Femur (tissue), 1 donor: ENCODE data around the gene MGST2.
"Not testable (repeated sequence)": the region's sequence is repeated elsewhere in the genome, so short reads cannot be mapped to it uniquely, and the experiment has no call there.

Experiments
- DNase-seq: peaks from one replicate; pipeline ENCODE4 v3.0.0-alpha.2; 2017

MGST2 gene

DNA sequence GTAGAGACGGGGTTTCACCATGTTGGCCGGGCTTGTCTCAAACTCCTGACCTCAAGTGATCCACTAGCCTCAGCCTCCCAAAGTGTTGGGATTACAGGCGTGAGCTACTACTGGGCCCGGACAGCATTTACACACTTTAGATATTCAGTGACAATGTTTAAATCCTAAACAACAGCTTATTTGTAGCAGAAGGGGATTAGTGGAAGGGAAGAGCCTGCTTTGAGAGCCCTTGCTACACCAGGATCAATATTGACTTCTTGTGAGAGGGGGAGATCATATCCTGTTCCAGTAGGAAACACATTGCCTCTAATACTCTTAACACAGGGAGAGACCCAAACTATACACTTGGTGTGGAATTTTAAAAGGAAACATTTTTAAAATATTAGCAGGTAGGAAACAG, 7.1 kb downstream of the MGST2 start:
- DNase-seq, result no peak

DNA sequence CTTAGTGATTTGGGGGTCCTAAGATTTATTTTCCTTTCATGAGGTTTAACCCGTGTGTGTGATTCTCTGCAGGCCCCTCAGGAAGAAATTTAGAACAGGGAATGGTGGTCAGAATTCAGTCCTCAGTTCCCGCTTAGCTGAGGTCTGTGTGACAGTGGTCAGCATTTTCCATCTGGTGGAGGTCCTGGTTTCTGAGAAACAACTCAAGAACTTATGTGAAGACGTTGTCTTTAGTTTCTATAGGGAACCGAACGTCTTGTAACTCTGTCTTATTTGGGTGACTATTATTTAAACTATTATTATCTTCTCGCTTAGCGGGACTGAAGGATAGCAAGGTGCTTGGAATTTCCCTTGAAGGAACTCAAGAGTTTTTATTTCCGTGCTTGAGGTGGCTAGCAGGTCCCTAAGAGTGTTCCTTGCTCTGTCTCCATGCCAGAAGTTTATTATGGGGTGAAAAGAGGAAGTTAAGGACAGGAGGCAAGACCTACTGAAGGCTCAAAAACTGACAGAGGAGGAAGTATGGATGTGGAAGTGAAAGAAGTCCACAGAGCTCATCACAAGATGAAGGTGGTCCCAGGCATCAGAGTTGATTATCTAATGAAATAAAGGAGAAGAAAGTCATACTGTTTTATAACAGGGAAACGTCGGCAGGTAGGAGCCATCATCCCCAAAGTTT, 9.4 kb downstream of the MGST2 start:
- no peak for DNase-seq

DNA sequence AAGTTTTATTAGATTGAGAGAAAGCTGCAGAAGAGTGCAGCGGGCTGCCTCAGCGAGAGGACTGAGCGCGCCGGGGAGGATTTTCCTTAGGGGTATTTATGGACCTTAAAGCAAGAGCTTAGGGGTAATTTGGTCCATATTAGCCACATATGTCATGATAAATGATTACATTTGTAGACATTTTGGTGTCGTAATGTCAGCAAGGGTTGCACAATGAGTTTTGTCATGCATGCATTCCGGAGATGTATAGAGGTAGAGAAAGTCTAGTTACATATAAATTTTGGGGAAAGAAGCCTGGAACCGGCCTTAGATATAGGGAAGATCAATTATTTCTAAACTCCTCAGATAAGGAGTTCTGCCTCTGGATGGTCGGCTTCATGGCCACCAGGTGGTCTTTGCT, 10.0 kb downstream of the MGST2 start:
- no peak for DNase-seq

DNA sequence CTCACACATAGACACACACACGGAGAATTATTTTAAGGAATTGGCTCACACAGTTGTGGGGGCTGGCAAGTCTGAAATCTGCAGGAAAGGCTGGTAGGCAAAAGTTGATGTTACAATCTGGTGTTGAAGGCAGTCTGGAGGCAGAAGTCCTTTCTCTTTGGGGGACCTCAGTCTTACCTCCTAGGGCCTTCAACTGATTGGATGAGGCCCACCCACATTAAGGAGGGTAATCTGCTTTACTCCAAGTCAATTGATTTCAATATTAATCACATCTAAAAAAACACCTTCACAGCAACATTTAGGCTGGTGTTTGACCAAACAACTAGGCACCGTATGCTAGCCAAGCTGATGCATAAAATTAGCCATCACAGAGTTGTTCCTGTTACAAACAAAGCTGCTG, 10.7 kb downstream of the MGST2 start:
- no peak for DNase-seq

GRCh38 chr4:139676913-139677585, 11.4 kb downstream of the MGST2 start:
- no peak for DNase-seq

DNA sequence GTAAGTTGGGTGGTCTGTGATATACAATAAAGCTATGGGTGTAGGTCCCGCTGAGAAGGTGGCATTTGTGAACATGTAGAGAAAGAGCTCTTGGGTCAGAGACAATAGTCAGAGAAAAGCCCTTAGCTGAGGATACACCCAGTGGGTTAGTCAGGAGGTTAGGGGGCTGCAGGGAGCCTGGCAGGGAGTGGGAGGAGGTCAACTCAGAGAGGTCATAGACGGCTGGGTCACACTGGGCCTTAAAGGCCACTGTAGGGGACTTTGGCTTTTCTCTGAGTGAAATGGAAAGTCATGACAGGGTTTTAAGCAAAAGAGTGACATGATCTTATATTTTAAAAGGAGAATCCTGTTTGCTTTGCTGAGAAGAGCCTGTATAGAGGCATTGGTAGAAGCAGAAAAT, 16.7 kb downstream of the MGST2 start:
- no peak for DNase-seq

DNA sequence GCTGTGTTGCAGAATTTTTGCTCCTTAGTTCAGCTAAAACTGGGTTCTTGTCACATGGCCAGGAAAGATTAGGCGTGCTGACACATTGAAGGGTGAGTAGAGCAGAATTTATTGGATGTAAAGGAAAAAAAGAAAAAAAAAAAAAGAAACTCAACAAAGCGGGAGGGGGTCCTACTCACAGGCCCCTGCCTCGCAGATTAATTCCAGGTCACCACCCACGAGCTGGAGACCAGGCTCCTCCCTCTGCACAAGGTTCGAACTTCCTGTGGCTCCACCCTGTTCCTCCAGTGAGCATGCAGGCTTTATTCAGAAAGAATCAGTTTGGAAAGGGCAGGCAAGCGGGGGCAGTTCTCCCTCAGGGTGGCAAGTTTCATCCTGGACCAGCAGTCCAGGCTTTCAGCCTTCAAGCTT, 17.1 kb downstream of the MGST2 start:
- DNase-seq, result no peak

GRCh38 chr4:139684351-139684750, 18.7 kb downstream of the MGST2 start:
- no peak for DNase-seq

DNA sequence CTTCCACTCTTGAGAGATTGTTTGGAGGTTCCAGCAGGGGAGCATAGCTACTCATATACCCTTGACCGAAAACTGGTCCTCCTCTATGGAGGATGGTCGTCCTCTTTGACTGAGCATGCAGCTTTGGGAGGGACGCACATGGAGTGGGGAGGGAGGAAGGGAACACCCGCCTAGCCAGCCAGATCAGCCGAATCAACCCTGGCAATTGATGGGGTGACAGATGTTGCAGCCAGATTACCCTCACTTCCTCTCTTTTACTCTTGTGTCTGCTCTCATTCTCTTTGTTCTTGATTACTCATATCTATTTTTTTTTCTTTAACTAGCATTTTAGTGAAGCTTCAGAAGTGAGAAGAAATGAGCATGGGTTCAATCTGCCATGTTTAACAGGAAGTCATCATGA, 19.6 kb downstream of the MGST2 start:
- DNase-seq, result no peak

- no peak for DNase-seq
Observed at GRCh38 chr4:139686130-139686529, 20.5 kb downstream of the MGST2 start.

DNA sequence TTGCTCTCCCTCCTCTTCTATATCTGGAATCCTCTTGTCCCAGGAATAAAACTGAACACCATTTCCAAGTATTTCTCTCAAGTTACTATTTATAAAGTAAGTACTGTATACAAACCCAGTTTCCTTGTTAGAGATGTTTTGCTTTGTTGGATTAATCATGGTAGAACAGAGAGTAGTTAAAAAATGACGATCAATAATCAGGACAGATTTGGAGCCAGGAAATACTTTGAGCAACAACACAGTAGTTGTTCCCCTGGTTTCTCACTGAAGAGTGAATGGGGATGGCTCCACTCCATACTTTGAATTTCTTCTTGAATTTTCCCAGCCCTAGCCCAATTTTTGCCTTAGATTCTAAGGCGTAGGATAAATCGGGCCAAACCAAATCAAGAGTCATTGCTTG, 21.4 kb downstream of the MGST2 start:
- no peak for DNase-seq

DNA sequence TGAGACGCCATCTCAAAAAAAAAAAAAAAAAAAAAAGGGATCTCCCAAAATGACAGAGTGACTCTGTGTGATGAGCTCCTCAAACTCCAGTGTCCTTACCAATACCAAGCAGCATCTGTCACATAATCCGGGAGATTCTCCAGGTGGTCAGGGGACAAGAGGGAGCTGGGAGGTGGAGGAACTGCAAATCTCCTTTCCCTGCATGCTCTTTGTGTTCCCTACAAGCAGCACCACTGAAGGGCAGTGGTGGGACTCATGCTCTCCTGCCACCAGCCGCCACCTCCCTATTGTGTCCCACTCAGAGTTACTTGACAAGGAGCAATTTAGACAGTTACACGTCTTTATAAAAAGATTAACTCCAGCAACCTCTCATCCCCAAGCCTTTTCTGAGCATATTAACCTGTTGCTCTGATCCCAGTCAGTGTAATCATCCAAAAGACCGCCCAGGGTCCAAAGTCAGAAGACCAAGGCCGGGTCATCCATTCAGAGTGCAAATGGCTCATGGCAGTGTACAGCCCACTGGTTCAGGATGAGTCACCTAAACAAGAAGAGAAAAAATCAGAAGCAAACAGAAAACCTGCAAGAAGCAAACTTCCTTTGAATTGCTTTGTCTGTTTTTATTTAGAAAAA, 23.6 kb downstream of the MGST2 start:
- no peak for DNase-seq

- DNase-seq, result no peak
Observed at GRCh38 chr4:139690419-139690818, 24.8 kb downstream of the MGST2 start.

DNA sequence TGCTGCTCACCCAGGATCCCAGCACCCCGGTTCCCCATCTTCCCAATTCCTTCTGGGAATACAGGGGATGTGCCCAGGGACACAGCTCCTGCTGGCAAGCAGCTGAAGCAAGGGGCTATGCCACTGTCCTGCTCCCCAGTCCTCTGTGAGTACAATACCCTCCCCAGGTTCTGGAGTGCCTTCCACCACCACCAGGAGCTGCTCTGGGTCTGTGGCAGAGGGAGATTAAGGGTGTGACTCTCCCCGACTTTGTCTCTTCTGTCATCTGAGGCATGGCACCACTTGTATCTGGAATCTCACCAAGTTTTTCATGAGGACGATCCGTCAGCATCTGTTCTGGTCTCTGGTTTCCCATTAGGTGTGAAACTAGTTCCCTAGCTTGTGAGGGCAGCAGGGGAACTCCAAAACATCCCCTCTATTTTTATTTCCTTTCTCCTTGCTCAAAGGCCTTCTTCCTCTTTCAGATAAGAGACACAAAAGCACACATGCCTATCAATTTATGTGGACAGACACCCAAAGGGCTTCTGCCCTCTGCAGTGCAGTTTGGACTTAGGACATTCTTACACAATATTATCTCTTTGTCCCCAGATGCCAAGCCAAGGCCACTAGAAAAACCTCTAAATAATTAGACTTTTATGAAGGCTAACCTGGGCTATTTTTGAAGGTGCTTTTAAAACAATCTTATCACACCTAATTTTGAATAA, 26.8 kb downstream of the MGST2 start:
- no peak for DNase-seq

GRCh38 chr4:139694522-139695107, 29.0 kb downstream of the MGST2 start:
- DNase-seq, result no peak

DNA sequence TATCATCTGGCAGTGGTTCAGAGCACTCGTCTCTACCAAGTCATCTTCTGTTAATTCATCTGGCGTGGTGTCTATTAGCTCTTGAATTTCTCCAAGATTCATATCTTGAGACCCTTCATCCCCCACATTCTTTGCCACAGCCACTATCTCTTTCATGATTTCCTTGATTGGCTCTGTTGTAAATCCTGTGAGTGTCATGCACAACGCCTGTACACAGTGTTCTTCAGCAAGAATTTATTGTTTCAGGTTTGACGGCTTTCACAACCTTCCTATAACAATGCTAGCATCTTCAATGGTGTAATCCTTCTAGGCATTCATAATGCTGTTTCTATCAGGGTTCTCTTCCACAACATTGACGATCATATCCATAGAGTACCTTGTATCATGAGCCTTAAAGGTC, 30.9 kb downstream of the MGST2 start:
- no peak for DNase-seq

DNA sequence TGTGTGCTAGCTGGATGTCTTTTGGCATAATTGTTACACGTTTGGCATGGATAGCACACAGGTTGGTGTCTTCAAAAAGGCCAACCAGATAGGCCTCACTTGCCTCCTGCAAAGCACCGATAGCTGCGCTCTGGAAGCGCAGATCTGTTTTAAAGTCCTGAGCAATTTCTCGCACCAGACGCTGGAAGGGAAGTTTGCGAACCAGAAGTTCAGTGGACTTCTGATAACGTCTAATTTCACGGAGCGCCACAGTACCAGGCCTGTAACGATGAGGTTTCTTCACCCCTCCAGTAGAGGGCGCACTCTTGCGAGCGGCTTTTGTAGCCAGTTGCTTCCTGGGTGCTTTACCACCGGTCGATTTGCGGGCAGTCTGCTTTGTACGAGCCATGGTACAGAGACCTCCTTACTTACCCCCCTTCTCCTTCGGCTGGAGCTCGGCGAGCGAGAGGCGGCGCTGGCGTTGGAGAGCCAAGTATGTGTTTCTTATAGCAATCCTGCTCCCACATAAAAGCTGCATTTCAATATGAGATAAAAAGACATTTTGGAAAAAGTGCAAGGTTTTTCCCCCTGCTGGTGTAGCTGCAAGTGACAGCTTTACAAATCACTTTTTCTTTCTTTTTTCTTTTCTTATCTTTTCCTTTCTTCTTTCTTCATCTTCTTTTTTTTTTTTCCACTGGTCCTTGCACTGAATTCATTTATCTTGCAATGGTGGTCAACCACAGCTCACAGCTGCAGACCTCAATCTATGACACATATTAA, 32.7 kb downstream of the MGST2 start:
- not testable (repeated sequence) for DNase-seq

DNA sequence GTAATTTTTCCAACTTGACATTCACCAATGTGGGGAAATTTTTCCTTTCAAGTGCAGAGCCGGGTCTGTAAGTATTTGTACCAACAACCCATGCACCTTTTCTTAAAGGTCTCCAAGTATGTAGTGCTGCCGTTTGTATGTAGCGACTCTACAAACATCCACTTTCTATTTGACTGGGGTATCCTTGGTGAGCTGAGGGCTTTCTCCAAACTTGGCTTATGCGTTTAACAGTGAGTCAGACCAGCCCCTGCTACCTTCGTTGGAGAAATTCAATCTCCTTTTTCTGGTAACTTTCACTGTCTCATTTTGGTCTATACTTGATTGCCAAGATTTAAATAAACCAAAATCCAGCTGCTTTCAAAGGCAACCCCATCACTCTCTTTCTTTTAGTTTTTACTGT, 34.9 kb downstream of the MGST2 start:
- DNase-seq, result no peak

GRCh38 chr4:139704915-139705485, 39.4 kb downstream of the MGST2 start:
- DNase-seq, result no peak

GRCh38 chr4:139709660-139710059, 44.0 kb downstream of the MGST2 start:
- DNase-seq, result no peak

- DNase-seq, result no peak
Observed at GRCh38 chr4:139710073-139710472, 44.5 kb downstream of the MGST2 start.

DNA sequence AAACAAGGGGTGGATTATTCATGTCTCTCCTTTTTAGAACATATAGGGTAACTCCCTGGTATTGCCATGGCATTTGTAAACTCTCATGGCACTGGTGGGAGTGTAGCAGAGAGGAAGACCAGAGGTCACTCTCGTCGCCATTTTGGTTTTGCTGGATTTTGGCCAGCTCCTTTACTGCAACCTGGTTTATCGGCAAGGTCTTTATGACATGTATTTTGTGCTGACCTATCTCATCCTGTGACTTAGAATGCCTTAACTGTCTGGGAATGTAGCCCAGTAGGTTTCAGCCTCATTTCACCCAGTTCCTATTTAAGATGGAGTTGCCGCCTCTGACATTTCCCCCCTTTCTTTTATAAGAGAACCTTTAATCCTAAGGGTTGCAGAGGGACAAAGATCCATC, 45.8 kb downstream of the MGST2 start:
- no peak for DNase-seq
